MCF 10A (cell line): Measurements from ENCODE around the gene SIK2. TPM values are rescaled to one million over a fixed set of nuclear protein-coding genes. Genes with fewer than 3 reads are reported as not detected.

Experiments
- BruUV-seq: library from RNA; stranded (reverse); fragments of 400-500 nt; replicated peaks from 2 replicates; lab custom pipeline; 2021; lab: Mats Ljungman, UMichigan
- CTCF ChIA-PET: fragments of 300-600 bp; sonication (Branson Sonifier 250); formaldehyde crosslinking; extraction: SDS; loops from one replicate; lab custom pipeline; 2021; ENCODE audit warnings: antibody characterized with exemption, inconsistent platforms; lab: Yijun Ruan, JAX
- POLR2A ChIA-PET: fragments of 300-600, 350-650 bp; sonication (Branson Sonifier 250); formaldehyde crosslinking; extraction: SDS; loops from one replicate; lab custom pipeline; 2020; ENCODE audit warnings: antibody characterized with exemption, inconsistent platforms; lab: Yijun Ruan, JAX
- DNase-seq: peaks from one replicate; pipeline ENCODE4 v3.0.0-alpha.2; 2018; ENCODE audit not compliant: unreplicated experiment
- H3K27ac Mint-ChIP-seq: one replicate; pipeline ENCODE4 v1.8.0; 2022; ENCODE audit warnings: mild to moderate bottlenecking, low read depth, mixed read lengths; ENCODE audit not compliant: unreplicated experiment
- H3K27me3 Mint-ChIP-seq: one replicate; pipeline ENCODE4 v1.8.0; 2022; ENCODE audit warnings: mixed read lengths; ENCODE audit not compliant: insufficient read depth, unreplicated experiment
- H3K36me3 Mint-ChIP-seq: one replicate; pipeline ENCODE4 v1.8.0; 2022; ENCODE audit warnings: mild to moderate bottlenecking, moderate library complexity, mixed read lengths; ENCODE audit not compliant: insufficient read depth, unreplicated experiment
- H3K4me1 Mint-ChIP-seq: one replicate; pipeline ENCODE4 v1.8.0; 2022; ENCODE audit warnings: mixed read lengths; ENCODE audit not compliant: insufficient read depth, unreplicated experiment
- H3K4me3 Mint-ChIP-seq: one replicate; pipeline ENCODE4 v1.8.0; 2022; ENCODE audit warnings: mild to moderate bottlenecking, moderate library complexity, mixed read lengths; ENCODE audit not compliant: unreplicated experiment
- H3K9me3 Mint-ChIP-seq: one replicate; pipeline ENCODE4 v1.8.0; 2022; ENCODE audit warnings: mixed read lengths; ENCODE audit not compliant: unreplicated experiment
- CTCF ChIP-seq: fragments of 200-600 bp; IDR thresholded peaks from one replicate; pipeline ENCODE4 v1.8.0; 2022; ENCODE audit warnings: antibody characterized with exemption, mild to moderate bottlenecking; ENCODE audit not compliant: unreplicated experiment
- intact Hi-C: fragments of 100-400 bp; cut with micrococcal nuclease; formaldehyde crosslinking; loops from 2 replicates; pipeline ENCODE4 v1.14.1; 2022
- total RNA-seq: library from RNA; stranded (reverse); gene quantifications from 2 replicates; pipeline ENCODE4 v1.2.3, GENCODE V29; 2022

Gene SIK2
- total RNA-seq, 1 experiment from 2014 or later: 13.7 TPM

GRCh38 chr11:111762981-111763643 lies 160.9 kb downstream of the SIK2 start:
- Mint-ChIP-seq H3K27me3 (no peaks in the 10 kb centered on the region), H3K36me3 (peaks cover 52% of the 10 kb centered on the region), H3K9me3 (no peaks in the 10 kb centered on the region), H3K4me3 (no peak overlapping the region), H3K27ac (no peak overlapping the region), H3K4me1 (peaks cover 20% of the 10 kb centered on the region)
- intact Hi-C loops: no loop called here
- ChIA-PET CTCF (interaction anchor here (0.7 to 1.1 kb wide), 5 partner anchors 13 to 162 kb away, joined by 3 to 6 read pairs (median 4); no protein-coding TSS in a partner anchor), POLR2A (interaction anchor here (0.9 to 6.3 kb wide), 3 partner anchors 10 to 160 kb away, joined by 3 to 97 read pairs (median 61); partner anchors contain the start of gene SIK2)
- TF ChIP-seq CTCF: no peak
- no TSS peak for BruUV-seq
- DNase-seq: no peak

- Mint-ChIP-seq H3K4me1 (peaks cover 20% of the 10 kb centered on the region), H3K27me3 (no peaks in the 10 kb centered on the region), H3K27ac (peak overlapping the region; percentile 93), H3K36me3 (peaks cover 37% of the 10 kb centered on the region), H3K4me3 (peak overlapping the region; percentile 85), H3K9me3 (no peaks in the 10 kb centered on the region)
- DNase-seq: no peak
- no TSS peak for BruUV-seq
- intact Hi-C loops: no loop called here
- ChIA-PET CTCF (interaction anchor here (0.6 to 1.2 kb wide), 11 partner anchors 13 to 216 kb away, joined by 3 to 9 read pairs (median 3); no protein-coding TSS in a partner anchor), POLR2A (interaction anchor here (0.6 to 6.3 kb wide), 19 partner anchors 9 to 311 kb away, joined by 3 to 97 read pairs (median 4); partner anchors contain the start of gene SIK2)
- no peak for TF ChIP-seq CTCF
Measured at GRCh38 chr11:111764621-111765020, 162.4 kb downstream of the SIK2 start.

GRCh38 chr11:111765320-111765983 lies 163.2 kb downstream of the SIK2 start:
- no peaks in the 10 kb centered on the region for H3K9me3 Mint-ChIP-seq
- BruUV-seq: TSS peak; percentile 26

More at GRCh38 chr11:111765320-111765983, 163.2 kb downstream of the SIK2 start:
- intact Hi-C loops: no loop called here
- Mint-ChIP-seq H3K27me3 (no peaks in the 10 kb centered on the region), H3K36me3 (peaks cover 28% of the 10 kb centered on the region), H3K27ac (peak overlapping the region; percentile 93), H3K4me1 (peaks cover 20% of the 10 kb centered on the region), H3K4me3 (peak overlapping the region; percentile 85)
- peak; percentile 24 for DNase-seq
- ChIA-PET CTCF (interaction anchor here (0.6 to 1.7 kb wide), 10 partner anchors 12 to 215 kb away, joined by 3 to 9 read pairs (median 4); no protein-coding TSS in a partner anchor), POLR2A (interaction anchor here (0.7 to 6.3 kb wide), 26 partner anchors 10 to 311 kb away, joined by 3 to 97 read pairs (median 4); partner anchors contain the start of genes ALG9 and SIK2)
- no peak for TF ChIP-seq CTCF
